ENCODE results near the gene FAM216B. TPM values are rescaled to one million over a fixed set of nuclear protein-coding genes. Genes with fewer than 3 reads are reported as not detected.
"Not testable (repeated sequence)": the region's sequence is repeated elsewhere in the genome, so short reads cannot be mapped to it uniquely, and the experiment has no call there.

The FAM216B gene
- total RNA-seq, 4 donors from 2014 or later, result not detected

DNA sequence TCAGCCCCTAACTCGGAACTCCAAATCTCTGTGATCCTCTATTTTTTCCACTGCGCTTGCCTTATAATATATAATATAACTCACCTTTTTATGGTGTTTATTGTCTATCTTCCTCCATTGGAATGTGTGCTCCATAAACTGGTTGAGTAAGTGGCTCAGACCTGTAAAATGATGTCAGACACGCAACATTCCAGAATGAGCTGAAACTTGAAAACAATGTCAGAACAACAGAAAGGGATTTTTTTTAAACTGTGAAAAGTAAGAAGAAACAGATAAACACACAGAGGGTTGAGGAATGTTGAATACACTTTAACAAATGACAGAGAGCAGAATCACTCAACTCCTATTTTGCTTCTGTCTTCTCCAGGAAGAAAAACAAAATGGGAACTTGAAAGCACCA lies 19.1 kb upstream of the FAM216B start:
- no peak for DNase-seq (ENCODE audit: low spot score in 2 of 2)
- WGBS, 2 donors, result 75 to 78% methylated on average over 3 of the region's 3 CpGs
- intact Hi-C loops (cut with DNase I; ENCODE audit: low total_unique reads), result no loop called here

DNA sequence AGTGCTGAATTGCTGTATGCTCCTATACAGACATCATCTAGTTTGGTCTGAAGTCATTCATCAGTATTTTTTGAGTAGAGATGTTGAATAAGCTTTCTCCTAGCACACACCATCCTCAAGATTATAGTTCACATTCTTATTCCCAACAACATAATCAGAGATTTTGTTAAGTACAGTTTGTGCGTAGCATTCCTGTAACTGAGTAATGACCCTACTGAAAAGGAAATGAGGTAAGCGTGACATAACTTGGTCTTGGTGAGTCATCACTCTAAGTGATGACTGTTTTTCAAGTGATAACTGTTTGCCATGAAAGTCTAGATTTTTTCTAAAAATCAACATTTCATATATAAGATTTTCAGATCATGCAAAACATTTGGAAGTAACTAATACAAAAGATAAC lies 18.5 kb upstream of the FAM216B start:
- TF ChIP-seq POLR2A (IDR thresholded peaks at IDR 0.05) (no peak), CTCF (IDR thresholded peaks at IDR 0.05) (no peak)
- H3K4me3 ChIP-seq (ENCODE audit: low read depth, poor library complexity, severe bottlenecking), result no peak overlapping the region
- 78 to 92% methylated on average over 2 of the region's 2 CpGs for WGBS, 2 donors
- intact Hi-C loops (cut with DNase I; ENCODE audit: low total_unique reads), result no loop called here
- no peak for DNase-seq (ENCODE audit: low spot score in 2 of 2)

More for the DNA sequence above, 19.1 kb upstream of the FAM216B start:
- H3K4me3 ChIP-seq (ENCODE audit: low read depth, poor library complexity, severe bottlenecking), result no peak overlapping the region
- no peak for TF ChIP-seq POLR2A (IDR thresholded peaks at IDR 0.05)
- no peak for TF ChIP-seq CTCF (IDR thresholded peaks at IDR 0.05)

DNA sequence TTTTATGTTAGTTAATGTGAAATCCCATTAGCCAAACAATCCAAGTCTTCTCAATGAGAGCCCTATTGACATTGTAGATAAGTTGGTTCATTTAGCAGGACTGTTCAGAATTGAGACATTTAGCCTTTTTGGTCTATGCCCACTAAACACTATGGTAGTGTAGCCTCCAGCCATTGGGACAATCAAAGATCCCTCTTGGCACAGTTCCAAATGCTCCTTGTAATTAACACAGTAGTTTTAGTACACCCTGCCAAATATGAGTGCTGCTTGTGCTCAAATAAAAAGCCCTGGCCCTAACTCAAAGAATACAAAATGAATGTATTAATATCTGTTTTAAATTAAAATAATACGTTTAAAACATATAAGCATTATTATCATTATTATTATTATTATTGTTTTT lies 15.4 kb upstream of the FAM216B start:
- no peak for DNase-seq (ENCODE audit: low spot score in 2 of 2)
- 22 to 27% methylated on average over 1 of the region's 1 CpG for WGBS, 2 donors
- no peak overlapping the region for H3K4me3 ChIP-seq (ENCODE audit: low read depth, poor library complexity, severe bottlenecking)
- intact Hi-C loops (cut with DNase I; ENCODE audit: low total_unique reads), result no loop called here
- no peak for TF ChIP-seq POLR2A (IDR thresholded peaks at IDR 0.05)
- no peak for TF ChIP-seq CTCF (IDR thresholded peaks at IDR 0.05)

DNA sequence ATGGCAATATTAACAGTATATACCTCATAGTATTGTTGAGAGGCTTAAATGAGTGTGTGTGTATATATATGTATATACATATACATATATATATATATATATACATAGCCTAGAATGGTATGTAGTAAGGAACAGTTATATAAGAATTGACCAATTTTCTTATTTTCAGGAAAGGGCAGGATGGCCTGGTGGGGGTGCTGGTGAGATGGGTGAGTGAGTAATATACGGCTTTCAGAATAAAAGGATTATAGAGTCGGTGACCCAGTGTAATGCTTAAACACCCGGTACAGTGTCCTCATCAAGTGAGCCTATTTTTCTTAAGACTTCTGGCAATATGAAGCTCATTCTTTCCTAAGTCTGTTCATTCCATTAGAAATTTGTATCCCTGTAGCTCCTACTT lies 11.7 kb upstream of the FAM216B start:
- H3K4me3 ChIP-seq (ENCODE audit: low read depth, poor library complexity, severe bottlenecking), result no peak overlapping the region
- DNase-seq (ENCODE audit: low spot score in 2 of 2), result no peak
- no peak for TF ChIP-seq CTCF (IDR thresholded peaks at IDR 0.05)
- TF ChIP-seq POLR2A (IDR thresholded peaks at IDR 0.05), result no peak
- intact Hi-C loops (cut with DNase I; ENCODE audit: low total_unique reads), result no loop called here
- WGBS, 2 donors, result 86 to 94% methylated on average over 3 of the region's 3 CpGs

GRCh38 chr13:42776558-42776957 lies 4.8 kb upstream of the FAM216B start:
- intact Hi-C loops (cut with DNase I; ENCODE audit: low total_unique reads); H3K4me3 ChIP-seq (ENCODE audit: low read depth, poor library complexity, severe bottlenecking); DNase-seq (ENCODE audit: low spot score in 2 of 2): not testable (repeated sequence)
- 83 to 92% methylated on average over 6 of the region's 6 CpGs for whole genome bisulfite sequencing, 2 donors

DNA sequence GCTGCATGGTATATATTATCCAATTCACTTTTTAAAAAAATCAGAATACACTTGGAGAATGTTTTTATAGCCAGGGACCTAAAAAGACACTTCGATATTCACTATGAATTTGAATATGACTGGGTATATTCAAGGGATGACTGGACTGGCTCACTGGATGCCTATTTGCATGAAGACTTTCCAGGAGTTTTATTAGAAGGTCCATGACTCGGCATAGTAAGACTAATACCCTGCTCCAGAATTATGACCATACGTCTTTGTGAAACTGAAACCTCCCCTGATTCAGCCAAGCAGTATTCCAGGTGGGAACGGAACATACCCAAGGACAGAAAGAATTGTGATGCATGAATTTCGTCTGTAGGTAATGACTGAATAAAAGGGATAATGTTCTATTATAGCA lies 3.9 kb upstream of the FAM216B start:
- no peak for DNase-seq (ENCODE audit: low spot score in 2 of 2)
- WGBS, 2 donors, result 80 to 81% methylated on average over 5 of the region's 5 CpGs
- no peak overlapping the region for H3K4me3 ChIP-seq (ENCODE audit: low read depth, poor library complexity, severe bottlenecking)
- intact Hi-C loops (cut with DNase I; ENCODE audit: low total_unique reads), result no loop called here
- TF ChIP-seq POLR2A (IDR thresholded peaks at IDR 0.05) (no peak), CTCF (IDR thresholded peaks at IDR 0.05) (no peak)

All from lower leg skin (tissue), 4 donors.